ENCODE measurements around the gene ABHD12B.

DNA sequence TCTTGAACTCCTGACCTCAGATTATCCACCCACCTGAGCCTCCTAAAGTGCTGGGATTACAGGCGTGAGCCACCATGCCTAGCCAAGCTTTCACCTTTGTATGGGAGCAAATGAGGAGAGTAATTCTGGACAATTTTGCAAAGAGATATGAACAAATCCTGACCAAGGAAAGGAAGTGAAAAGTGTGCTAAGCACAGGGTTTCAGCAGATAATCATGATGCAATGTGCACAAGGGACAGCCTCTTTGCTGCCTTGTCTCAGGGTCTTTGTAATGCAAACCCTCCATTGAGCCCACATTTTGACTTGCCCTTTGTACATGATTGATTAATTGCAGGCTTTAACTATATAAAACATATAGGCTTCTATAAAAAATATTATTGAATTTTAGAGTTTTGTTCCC is 81.6 kb downstream of the ABHD12B start:
- TF ChIP-seq, protein P1, sequence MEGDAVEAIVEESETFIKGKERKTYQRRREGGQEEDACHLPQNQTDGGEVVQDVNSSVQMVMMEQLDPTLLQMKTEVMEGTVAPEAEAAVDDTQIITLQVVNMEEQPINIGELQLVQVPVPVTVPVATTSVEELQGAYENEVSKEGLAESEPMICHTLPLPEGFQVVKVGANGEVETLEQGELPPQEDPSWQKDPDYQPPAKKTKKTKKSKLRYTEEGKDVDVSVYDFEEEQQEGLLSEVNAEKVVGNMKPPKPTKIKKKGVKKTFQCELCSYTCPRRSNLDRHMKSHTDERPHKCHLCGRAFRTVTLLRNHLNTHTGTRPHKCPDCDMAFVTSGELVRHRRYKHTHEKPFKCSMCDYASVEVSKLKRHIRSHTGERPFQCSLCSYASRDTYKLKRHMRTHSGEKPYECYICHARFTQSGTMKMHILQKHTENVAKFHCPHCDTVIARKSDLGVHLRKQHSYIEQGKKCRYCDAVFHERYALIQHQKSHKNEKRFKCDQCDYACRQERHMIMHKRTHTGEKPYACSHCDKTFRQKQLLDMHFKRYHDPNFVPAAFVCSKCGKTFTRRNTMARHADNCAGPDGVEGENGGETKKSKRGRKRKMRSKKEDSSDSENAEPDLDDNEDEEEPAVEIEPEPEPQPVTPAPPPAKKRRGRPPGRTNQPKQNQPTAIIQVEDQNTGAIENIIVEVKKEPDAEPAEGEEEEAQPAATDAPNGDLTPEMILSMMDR (IDR thresholded peaks at IDR 0.05; ENCODE audit: low read length): no peak
- no peak for TF ChIP-seq EZH2 (IDR thresholded peaks at IDR 0.05; ENCODE audit: borderline replicate concordance, low read length)
